Measurements from ENCODE around the gene PIAS4. TPM values are rescaled to one million over a fixed set of nuclear protein-coding genes. Genes with fewer than 3 reads are reported as not detected.
A peak's percentile ranks its signal among the peaks of the same experiment; 100 is the strongest.
"Not testable (repeated sequence)": the region's sequence is repeated elsewhere in the genome, so short reads cannot be mapped to it uniquely, and the experiment has no call there.

Gene PIAS4
- total and polyA plus RNA-seq, 8 donors = 20.9 to 29.9 (median 24.2) TPM

- Histone ChIP-seq H3K36me3 (peaks cover 0 to 100% of the 10 kb centered on the region in 2 donors), H3K4me3 (no peak overlapping the region), H3K27ac (no peak overlapping the region), H3K4me1 (peaks cover 8 to 30% of the 10 kb centered on the region in 2 donors), H3K27me3 (no peaks in the 10 kb centered on the region), H3K9me3 (no peaks in the 10 kb centered on the region)
- intact Hi-C loops (cut with DNase I) = no loop called here
- DNase-seq (no peak), ATAC-seq (no peak)
- TF ChIP-seq CTCF (IDR thresholded peaks at IDR 0.05) = no peak
Measured at GRCh38 chr19:3963458-3964255, 43.9 kb upstream of the PIAS4 start.

DNA sequence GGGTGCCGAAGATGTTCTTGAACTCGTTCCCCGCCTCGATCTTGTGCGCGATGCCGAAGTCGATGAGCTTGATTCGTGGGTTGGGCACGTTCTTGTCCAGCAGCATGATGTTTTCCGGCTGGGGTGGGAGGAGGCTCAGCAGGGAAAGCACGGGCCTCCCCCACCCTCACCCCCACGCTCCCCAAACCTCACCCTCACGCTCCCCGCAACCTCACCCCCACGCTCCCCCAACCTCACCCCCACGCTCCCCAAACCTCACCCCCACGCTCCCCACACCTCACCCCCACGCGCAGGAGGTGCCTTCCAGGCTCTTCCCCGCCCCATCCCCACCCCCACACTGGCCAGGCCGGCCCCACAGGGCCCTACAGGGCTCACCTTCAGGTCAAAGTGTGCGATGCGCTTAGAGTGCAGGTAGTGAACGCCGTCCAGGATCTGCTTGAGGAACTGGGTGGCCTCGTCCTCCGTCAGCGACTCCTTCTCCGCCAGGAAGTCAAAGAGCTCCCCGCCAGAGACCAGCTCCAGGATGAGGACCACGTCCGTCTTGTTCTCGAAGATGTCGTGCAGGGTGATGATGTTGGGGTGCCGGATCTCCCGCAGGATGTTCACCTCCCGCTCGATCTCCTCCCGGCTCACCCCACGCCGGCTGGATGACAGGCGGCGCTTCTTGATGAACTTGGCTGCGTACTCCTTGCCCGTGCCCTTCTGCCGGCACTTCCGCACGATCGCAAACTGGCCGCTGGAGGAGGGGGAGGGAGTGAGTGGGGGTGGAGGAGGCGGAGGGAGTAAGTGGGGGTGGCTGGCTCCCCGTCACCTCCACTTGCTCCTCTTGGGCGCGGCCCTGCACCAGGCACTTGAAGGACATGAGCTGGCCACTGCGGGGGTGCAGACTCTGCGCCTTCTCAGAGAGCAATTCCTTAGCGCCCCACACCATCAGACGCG is 43.0 kb upstream of the PIAS4 start:
- Histone ChIP-seq H3K9me3 (no peaks in the 10 kb centered on the region), H3K27me3 (no peaks in the 10 kb centered on the region), H3K4me3 (no peak overlapping the region), H3K27ac (no peak overlapping the region), H3K36me3 (peaks cover 0 to 93% of the 10 kb centered on the region in 2 donors), H3K4me1 (peaks cover 15 to 39% of the 10 kb centered on the region in 2 donors)
- DNase-seq (no peak), ATAC-seq (no peak)
- intact Hi-C loops (cut with DNase I) = no loop called here
- no peak for TF ChIP-seq CTCF (IDR thresholded peaks at IDR 0.05)

- Histone ChIP-seq H3K36me3 (peaks cover 0 to 74% of the 10 kb centered on the region in 2 donors), H3K27ac (no peak overlapping the region), H3K4me1 (peaks cover 20 to 50% of the 10 kb centered on the region in 2 donors), H3K4me3 (no peak overlapping the region), H3K27me3 (no peaks in the 10 kb centered on the region), H3K9me3 (no peaks in the 10 kb centered on the region)
- DNase-seq (no peak), ATAC-seq (no peak)
- no peak for TF ChIP-seq CTCF (IDR thresholded peaks at IDR 0.05)
- intact Hi-C loops (cut with DNase I) = no loop called here
Measured at GRCh38 chr19:3966051-3967017, 41.2 kb upstream of the PIAS4 start.

GRCh38 chr19:3967983-3968382 is 39.6 kb upstream of the PIAS4 start:
- intact Hi-C loops (cut with DNase I); ATAC-seq; H3K4me3 ChIP-seq; DNase-seq; H3K27me3 ChIP-seq; H3K9me3 ChIP-seq: not testable (repeated sequence)
- H3K27ac ChIP-seq = peak overlapping the region; percentile 63 to 90
- peaks cover 0 to 66% of the 10 kb centered on the region in 2 donors for H3K36me3 ChIP-seq
- peaks cover 20 to 55% of the 10 kb centered on the region in 2 donors for H3K4me1 ChIP-seq
